ENCODE measurements around the gene PCGF2.

Gene PCGF2

GRCh38 chr17:38719289-38719942, 28.7 kb downstream of the PCGF2 start:
- no peak for DNase-seq (ENCODE audit: low read depth)

- no peak for DNase-seq (ENCODE audit: low read depth)
Measured at GRCh38 chr17:38717139-38717745, 30.9 kb downstream of the PCGF2 start.

- DNase-seq (ENCODE audit: low read depth), result no peak
Measured at GRCh38 chr17:38716368-38717005, 31.6 kb downstream of the PCGF2 start.

DNA sequence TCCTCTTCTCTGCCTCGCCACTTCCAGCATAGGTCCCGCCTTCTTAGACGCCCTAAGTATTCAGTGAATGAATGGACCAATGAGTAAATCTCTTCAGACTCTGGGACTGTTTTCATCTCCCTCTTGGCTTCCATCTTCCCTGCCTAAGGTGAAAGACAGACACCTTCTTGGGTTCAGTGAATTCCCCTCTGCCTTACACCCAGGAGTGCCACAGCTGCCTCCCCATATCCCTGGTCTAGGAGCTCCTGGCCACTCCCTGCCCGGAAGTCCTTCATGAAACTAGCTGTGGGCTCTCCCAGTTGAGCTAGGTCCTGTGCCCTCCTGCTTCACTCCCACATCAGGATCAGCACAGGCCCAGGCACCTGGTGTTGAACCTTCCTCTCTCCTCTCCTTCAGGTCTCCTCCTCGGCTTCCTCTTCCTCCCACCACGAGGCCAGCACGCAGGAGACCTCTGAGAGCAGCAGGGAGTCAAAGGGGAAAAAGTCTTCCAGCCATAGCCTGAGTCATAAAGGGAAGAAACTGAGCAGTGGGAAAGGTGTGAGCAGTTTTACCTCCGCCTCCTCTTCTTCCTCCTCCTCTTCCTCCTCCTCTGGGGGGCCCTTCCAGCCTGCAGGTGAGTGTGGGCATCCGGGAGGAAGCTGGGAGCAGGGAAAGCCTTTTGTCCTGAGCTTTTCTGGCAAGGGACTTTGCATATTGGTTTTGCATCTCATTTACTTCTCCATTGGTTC, 32.8 kb downstream of the PCGF2 start:
- DNase-seq (ENCODE audit: low read depth), result no peak

GRCh38 chr17:38713456-38714075, 34.6 kb downstream of the PCGF2 start:
- no peak for DNase-seq (ENCODE audit: low read depth)

- DNase-seq (ENCODE audit: low read depth), result no peak
Measured at GRCh38 chr17:38712593-38712992, 35.5 kb downstream of the PCGF2 start.

DNA sequence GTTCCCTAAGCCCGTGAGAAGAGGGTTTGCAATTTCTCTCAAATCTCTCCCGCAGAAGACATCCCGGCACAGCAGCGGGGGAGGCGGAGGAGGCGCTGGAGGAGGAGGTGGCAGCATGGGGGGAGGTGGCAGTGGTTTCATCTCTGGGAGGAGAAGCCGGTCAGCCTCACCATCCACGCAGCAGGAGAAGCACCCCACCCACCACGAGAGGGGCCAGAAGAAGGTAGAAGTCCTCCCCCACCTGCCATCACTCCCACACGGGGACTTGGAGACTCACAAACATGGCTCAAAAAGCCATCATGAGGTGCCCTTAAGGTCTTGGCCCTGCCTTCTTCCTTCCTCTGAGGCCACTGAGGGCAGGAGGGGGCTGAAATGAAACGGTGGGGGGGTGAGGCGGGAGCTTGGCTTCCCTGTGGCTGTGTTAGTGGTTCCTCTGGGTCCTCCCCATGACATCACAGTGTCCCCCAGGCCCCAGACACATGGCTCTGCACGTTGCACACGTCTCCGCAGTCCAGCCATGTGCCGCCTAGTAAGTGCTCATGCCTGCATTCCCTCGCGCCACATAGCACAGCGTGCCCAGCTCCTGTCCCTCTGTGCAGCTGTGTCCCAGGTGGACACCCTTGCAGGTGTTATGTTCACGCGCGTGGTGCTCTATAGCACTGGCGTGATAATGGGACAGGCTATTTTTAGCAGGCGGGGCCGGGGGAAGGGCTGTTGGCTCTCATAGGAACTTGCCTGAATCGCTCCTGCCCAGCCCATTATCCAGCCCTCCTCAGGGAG, 36.2 kb downstream of the PCGF2 start:
- no peak for DNase-seq (ENCODE audit: low read depth)

DNA sequence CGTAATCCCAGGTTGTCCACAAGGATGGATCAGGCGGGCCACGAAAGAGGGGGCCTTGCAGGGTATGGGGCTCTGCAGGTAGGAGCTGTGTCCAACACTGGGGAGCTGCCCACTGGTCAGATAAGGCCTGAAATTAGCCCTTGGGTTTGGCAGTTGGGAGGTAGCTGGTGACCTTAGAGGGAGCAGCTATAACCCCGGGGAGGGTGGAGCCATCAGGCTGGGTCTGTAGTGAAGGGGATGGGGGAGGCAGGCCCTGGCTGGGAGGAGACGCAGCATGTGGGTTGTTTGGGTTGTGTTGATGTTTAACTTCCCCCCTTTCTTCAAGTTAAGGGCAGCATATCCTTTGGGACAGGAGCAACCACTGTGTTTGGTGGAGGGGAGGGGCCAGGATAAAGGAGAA, 37.2 kb downstream of the PCGF2 start:
- no peak for DNase-seq (ENCODE audit: low read depth)

DNA sequence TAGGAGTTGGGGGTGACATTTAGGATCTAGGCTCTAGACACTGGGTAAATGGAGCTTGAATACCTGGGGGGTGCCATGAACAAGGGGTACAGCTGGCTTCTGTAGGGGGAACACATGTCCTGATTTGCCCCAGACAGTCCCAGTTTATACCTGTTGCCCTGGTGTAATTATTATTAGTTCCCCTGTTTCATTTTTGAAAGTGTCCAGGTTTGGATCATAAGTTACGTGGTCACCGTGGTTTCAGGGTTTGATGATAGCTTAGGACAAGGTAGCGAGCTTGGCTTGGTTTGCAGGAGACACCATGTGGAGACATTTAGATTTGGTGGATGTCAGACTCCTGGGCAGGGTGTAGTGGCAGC, 37.6 kb downstream of the PCGF2 start:
- DNase-seq (ENCODE audit: low read depth), result no peak

- DNase-seq (ENCODE audit: low read depth), result no peak
Measured at GRCh38 chr17:38709864-38710603, 38.1 kb downstream of the PCGF2 start.

GRCh38 chr17:38709104-38709820, 38.9 kb downstream of the PCGF2 start:
- DNase-seq (ENCODE audit: low read depth), result no peak

DNA sequence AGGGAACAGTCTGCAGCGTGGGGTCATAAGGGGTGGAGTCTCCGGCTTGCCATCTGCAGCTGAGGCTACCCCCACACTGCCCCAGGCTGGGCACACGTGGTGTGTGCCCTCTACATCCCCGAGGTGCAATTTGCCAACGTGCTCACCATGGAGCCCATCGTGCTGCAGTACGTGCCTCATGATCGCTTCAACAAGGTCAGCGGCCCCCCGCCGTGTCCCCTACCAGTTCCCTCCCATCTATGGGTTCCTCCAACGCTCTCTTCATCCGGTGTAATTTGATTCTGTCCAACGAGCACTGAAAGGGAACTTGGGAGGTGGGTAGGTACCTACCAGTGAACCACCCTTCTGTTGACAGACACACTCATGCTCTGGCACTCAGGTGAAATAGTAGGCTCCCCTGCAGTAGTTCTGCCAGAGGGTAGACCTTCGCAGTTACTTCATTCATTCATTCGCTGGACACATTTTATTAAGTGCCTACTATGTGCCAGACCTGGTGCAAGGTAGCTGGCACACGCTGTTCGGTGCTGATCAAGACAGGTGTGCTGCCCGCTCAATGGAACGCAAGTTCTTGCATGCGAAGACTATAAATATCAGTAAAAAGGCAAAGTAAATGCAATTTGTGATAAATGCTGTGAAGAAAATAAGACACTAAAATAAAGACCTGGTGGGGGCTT, 40.3 kb downstream of the PCGF2 start:
- DNase-seq (ENCODE audit: low read depth), result no peak

DNA sequence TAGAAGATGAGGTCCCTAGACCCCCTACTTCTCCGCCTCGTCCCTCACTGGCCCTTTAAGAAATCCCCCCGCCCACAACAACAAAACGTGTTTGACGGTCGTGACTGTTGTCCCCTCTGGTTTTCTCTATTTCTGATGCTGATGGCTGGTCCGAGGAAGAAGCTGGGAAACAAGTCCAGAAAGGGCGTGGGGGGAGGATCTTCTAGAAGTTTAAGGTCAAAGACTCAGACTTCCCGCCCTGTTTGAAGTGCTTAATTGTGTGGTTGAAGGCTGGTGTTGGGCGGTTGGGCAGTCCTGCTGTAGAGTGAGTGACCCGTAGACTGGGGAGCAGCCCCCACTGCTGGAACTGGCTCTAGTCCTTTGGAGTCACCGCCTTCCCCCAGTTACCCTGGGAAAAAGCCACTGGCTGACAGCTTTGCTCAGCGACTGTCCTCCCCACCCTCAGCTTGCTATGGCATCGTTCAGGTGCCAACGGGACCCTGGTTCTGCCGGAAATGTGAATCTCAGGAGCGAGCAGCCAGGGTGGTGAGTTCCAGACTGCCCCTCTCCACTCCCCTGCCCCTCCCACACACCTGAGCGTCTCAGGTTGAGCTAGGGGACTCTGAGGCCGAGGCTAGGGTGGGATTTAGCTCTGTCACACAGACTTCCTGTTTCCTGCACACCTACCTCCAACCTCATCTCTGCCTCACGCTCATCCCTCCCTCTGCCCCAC, 41.5 kb downstream of the PCGF2 start:
- DNase-seq (ENCODE audit: low read depth), result no peak

GRCh38 chr17:38705803-38706504, 42.2 kb downstream of the PCGF2 start:
- no peak for DNase-seq (ENCODE audit: low read depth)

- no peak for DNase-seq (ENCODE audit: low read depth)
Measured at GRCh38 chr17:38705523-38705802, 42.7 kb downstream of the PCGF2 start.

DNA sequence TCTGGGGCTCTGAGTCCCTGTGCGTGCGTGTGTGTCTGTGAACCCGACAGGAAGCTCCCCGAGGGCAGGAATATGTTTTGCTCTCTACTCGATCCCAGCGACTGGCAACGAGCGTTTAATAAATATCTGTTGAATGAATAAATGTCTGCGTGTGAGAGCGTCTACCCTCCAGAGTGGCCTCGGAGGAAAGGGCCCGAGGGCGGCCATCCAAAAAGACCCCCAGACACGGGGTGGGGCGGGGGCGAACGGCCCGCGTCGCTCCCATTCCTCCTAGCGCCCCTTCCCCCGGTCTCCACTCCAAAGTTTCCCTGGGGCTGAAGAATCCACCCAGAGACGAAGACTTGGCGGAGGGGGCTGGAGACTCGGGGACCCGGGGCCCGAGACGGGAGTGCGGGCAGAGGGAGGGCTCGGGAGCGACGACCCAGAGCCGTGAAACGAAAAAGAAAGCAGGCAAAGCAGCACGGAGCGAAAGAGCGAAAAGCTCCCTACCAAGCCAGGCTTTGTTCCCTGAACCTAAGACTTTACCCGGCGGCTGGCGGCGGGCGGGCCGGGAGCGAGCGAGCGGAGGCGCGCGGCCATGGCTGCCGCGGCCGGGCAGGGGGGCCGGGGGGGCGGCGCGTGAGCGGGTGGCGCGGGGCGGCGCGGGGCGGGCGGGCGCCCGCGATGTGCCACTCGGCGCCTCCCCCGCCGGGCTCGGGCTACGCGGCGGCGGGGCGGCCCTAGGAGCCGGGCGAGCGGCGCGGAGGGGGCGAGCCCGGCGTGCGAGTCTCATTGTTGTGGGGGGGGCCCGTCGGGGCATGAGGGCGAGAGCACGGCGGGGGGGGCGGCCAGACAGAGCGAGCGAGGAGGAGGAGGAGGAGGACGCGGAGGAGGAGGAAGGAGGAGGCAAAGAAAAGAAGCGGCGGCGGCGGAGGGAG, 43.3 kb downstream of the PCGF2 start, which contains the start of gene MLLT6:
Gene MLLT6, plus strand, starts transcription at position 668 of the 917 bp plus-strand sequence. CDS start 360 bp downstream, outside the sequence.
- peak; percentile 54 for DNase-seq (ENCODE audit: low read depth)
